GM04503 (cell line): ENCODE results near the gene MAML1.
"Not testable (repeated sequence)": the region's sequence is repeated elsewhere in the genome, so short reads cannot be mapped to it uniquely, and the experiment has no call there.

Experiments
- DNase-seq: peaks from one replicate; pipeline ENCODE4 v3.0.0-alpha.2; 2012; ENCODE audit warnings: low read depth

MAML1 gene

GRCh38 chr5:179732412-179732917, at the start of gene MAML1:
Gene MAML1, plus strand, starts transcription at chr5:179732822. Its CDS starts 291 bp downstream, at chr5:179733113.
- DNase-seq = peak; percentile 98

- DNase-seq = not testable (repeated sequence)
Observed at GRCh38 chr5:179689212-179689611, 43.4 kb upstream of the MAML1 start.

GRCh38 chr5:179694561-179694960, 38.1 kb upstream of the MAML1 start:
- no peak for DNase-seq

- DNase-seq = no peak
Observed at GRCh38 chr5:179696603-179697002, 36.0 kb upstream of the MAML1 start.

- DNase-seq = no peak
Observed at GRCh38 chr5:179697108-179697507, 35.5 kb upstream of the MAML1 start.

- DNase-seq = not testable (repeated sequence)
Observed at GRCh38 chr5:179697543-179697942, 35.1 kb upstream of the MAML1 start.

- DNase-seq = peak; percentile 95
Observed at GRCh38 chr5:179697993-179698934, 34.4 kb upstream of the MAML1 start.

- no peak for DNase-seq
Observed at GRCh38 chr5:179698935-179699615, 33.5 kb upstream of the MAML1 start, which contains the start of gene CANX. Gene CANX, plus strand, starts transcription at chr5:179698967. Its CDS starts 6,715 bp downstream, at chr5:179705682.

- no peak for DNase-seq
Observed at GRCh38 chr5:179699616-179700237, 32.9 kb upstream of the MAML1 start.

GRCh38 chr5:179700401-179700918, 32.2 kb upstream of the MAML1 start:
- DNase-seq = no peak

GRCh38 chr5:179716286-179716685, 16.3 kb upstream of the MAML1 start:
- no peak for DNase-seq

GRCh38 chr5:179720222-179720621, 12.4 kb upstream of the MAML1 start:
- no peak for DNase-seq

- no peak for DNase-seq
Observed at GRCh38 chr5:179724163-179724562, 8.5 kb upstream of the MAML1 start.

- DNase-seq = no peak
Observed at GRCh38 chr5:179727106-179727505, 5.5 kb upstream of the MAML1 start.

- no peak for DNase-seq
Observed at GRCh38 chr5:179729303-179729702, 3.3 kb upstream of the MAML1 start.

GRCh38 chr5:179729727-179730126, 2.9 kb upstream of the MAML1 start:
- no peak for DNase-seq

- no peak for DNase-seq
Observed at GRCh38 chr5:179730356-179730755, 2.3 kb upstream of the MAML1 start.

- no peak for DNase-seq
Observed at GRCh38 chr5:179730852-179731251, 1.8 kb upstream of the MAML1 start.

GRCh38 chr5:179731791-179732411, 721 bp upstream of the MAML1 start:
- peak; percentile 73 for DNase-seq

GRCh38 chr5:179732918-179733771, 523 bp downstream of the MAML1 start:
- no peak for DNase-seq

- DNase-seq = no peak
Observed at GRCh38 chr5:179733772-179734126, 1.1 kb downstream of the MAML1 start.
